LNCaP clone FGC (cell line): Measurements from ENCODE around the gene ATP11A.
"Not testable (repeated sequence)": the region's sequence is repeated elsewhere in the genome, so short reads cannot be mapped to it uniquely, and the experiment has no call there.

Experiments
- DNase-seq: peaks from one replicate; pipeline ENCODE4 v3.0.0-alpha.2; 2011; ENCODE audit warnings: low read depth
- H3K4me3 ChIP-seq: 2 replicates; pipeline ENCODE4 v1.5.1; 2011; ENCODE audit warnings: mild to moderate bottlenecking, low read depth, low read length, control low read depth
- CTCF ChIP-seq: IDR thresholded peaks from 2 replicates; pipeline ENCODE4 v1.5.1; 2012; ENCODE audit warnings: mild to moderate bottlenecking; ENCODE audit not compliant: control insufficient read depth, insufficient read depth; ENCODE audit errors: extremely low read depth

ATP11A gene

GRCh38 chr13:112854321-112854720 is 164.5 kb downstream of the ATP11A start:
- TF ChIP-seq CTCF: no peak
- no peak for DNase-seq

GRCh38 chr13:112855859-112856258 is 166.0 kb downstream of the ATP11A start:
- DNase-seq: no peak
- TF ChIP-seq CTCF: no peak
- H3K4me3 ChIP-seq: no peak overlapping the region

More at GRCh38 chr13:112854321-112854720, 164.5 kb downstream of the ATP11A start:
- H3K4me3 ChIP-seq: no peak overlapping the region

GRCh38 chr13:112857914-112858490 is 168.2 kb downstream of the ATP11A start:
- no peak for DNase-seq
- no peak for TF ChIP-seq CTCF
- H3K4me3 ChIP-seq: no peak overlapping the region

- no peak for TF ChIP-seq CTCF
- no peak for DNase-seq
- no peak overlapping the region for H3K4me3 ChIP-seq
Measured at GRCh38 chr13:112859128-112859816, 169.4 kb downstream of the ATP11A start.

GRCh38 chr13:112859817-112860190 is 170.0 kb downstream of the ATP11A start:
- TF ChIP-seq CTCF: no peak
- DNase-seq: no peak
- H3K4me3 ChIP-seq: no peak overlapping the region

- TF ChIP-seq CTCF: no peak
- DNase-seq: no peak
- no peak overlapping the region for H3K4me3 ChIP-seq
Measured at GRCh38 chr13:112861876-112862615, 172.2 kb downstream of the ATP11A start.

- not testable (repeated sequence) for H3K4me3 ChIP-seq, DNase-seq
Measured at GRCh38 chr13:112863356-112863755, 173.5 kb downstream of the ATP11A start.

- not testable (repeated sequence) for DNase-seq, H3K4me3 ChIP-seq
Measured at GRCh38 chr13:112865478-112865877, 175.6 kb downstream of the ATP11A start.
